CD14-positive monocyte (primary cell): Measurements from ENCODE around the gene FAM20B. TPM values are rescaled to one million over a fixed set of nuclear protein-coding genes. Genes with fewer than 3 reads are reported as not detected.

Source experiments
- DNase-seq, 3 donors: peaks; one replicate each; pipeline ENCODE4 v3.0.0-alpha.2; 2011 to 2022
- H2AFZ ChIP-seq: 2 replicates; pipeline ENCODE4 v1.6.0; 2012; ENCODE audit warnings: mild to moderate bottlenecking, low read depth, low read length, inconsistent platforms; ENCODE audit not compliant: insufficient read depth, poor library complexity, severe bottlenecking
- H3K27ac ChIP-seq, 2 donors: 1 replicate in 1 of 2; 2 replicates in 1 of 2; pipeline ENCODE4 v1.5.1; 2012 to 2013; ENCODE audit warnings: low read length in 2 of 2, control low read depth in 1 of 2, inconsistent platforms in 1 of 2, low read depth in 1 of 2, mild to moderate bottlenecking in 1 of 2
- H3K27me3 ChIP-seq, 2 donors: one replicate each; pipeline versions ENCODE4 v1.6.0 to v1.6.1; 2011 to 2013; ENCODE audit warnings: low read length in 2 of 2; ENCODE audit not compliant: control insufficient read depth in 2 of 2, insufficient read depth in 2 of 2
- H3K36me3 ChIP-seq, 2 donors: replicated peaks in 1 of 2; 1 replicate in 1 of 2; 2 replicates in 1 of 2; pipeline versions ENCODE4 v1.5.1 to v1.6.1; 2012 to 2013; ENCODE audit warnings: low read length in 2 of 2, control low read depth in 1 of 2, inconsistent platforms in 1 of 2, mild to moderate bottlenecking in 1 of 2; ENCODE audit not compliant: insufficient read depth in 2 of 2, control insufficient read depth in 1 of 2
- H3K4me1 ChIP-seq, 2 donors: 1 replicate in 1 of 2; 2 replicates in 1 of 2; pipeline versions ENCODE4 v1.5.1 to v1.6.1; 2012 to 2013; ENCODE audit warnings: low read length in 2 of 2, control low read depth in 1 of 2, inconsistent platforms in 1 of 2, mild to moderate bottlenecking in 1 of 2, moderate library complexity in 1 of 2; ENCODE audit not compliant: insufficient read depth in 2 of 2, control insufficient read depth in 1 of 2
- H3K4me2 ChIP-seq: replicated peaks from 2 replicates; pipeline ENCODE3; 2012; ENCODE audit warnings: low read length, moderate library complexity, mild to moderate bottlenecking; ENCODE audit not compliant: poor library complexity, severe bottlenecking; ENCODE audit errors: extremely low read depth
- H3K4me3 ChIP-seq, 3 experiments: fragments of 200-600 bp in 1 of 3; sonication (generic) in 1 of 3; replicated peaks in 1 of 3; 1 replicate in 2 of 3; 2 replicates in 1 of 3; pipeline ENCODE4 v1.5.1; 2011 to 2013; ENCODE audit warnings: low read length in 3 of 3, mild to moderate bottlenecking in 3 of 3, control low read depth in 2 of 3, low read depth in 2 of 3, inconsistent platforms in 1 of 3, moderate library complexity in 1 of 3
- H3K79me2 ChIP-seq: 2 replicates; pipeline ENCODE4 v1.6.0; 2012; ENCODE audit warnings: mild to moderate bottlenecking, control low read depth, inconsistent platforms, low read length, moderate library complexity; ENCODE audit not compliant: insufficient read depth
- H3K9ac ChIP-seq: 2 replicates; pipeline ENCODE4 v1.6.0; 2017; ENCODE audit warnings: low read length, mild to moderate bottlenecking; ENCODE audit not compliant: insufficient read depth, poor library complexity, severe bottlenecking
- H3K9me3 ChIP-seq, 2 donors: replicated peaks in 1 of 2; 1 replicate in 1 of 2; 2 replicates in 1 of 2; pipeline versions ENCODE4 v1.5.1 to v1.6.1; 2012 to 2013; ENCODE audit warnings: low read length in 2 of 2, control low read depth in 1 of 2; ENCODE audit not compliant: control insufficient read depth in 1 of 2, insufficient read depth in 1 of 2
- H4K20me1 ChIP-seq: 2 replicates; pipeline ENCODE4 v1.6.0; 2012; ENCODE audit warnings: mild to moderate bottlenecking, low read length, control low read depth, moderate library complexity; ENCODE audit not compliant: insufficient read depth
- H3K27ac Mint-ChIP-seq, 7 donors: one replicate each; pipeline ENCODE4 v1.8.0; 2020; ENCODE audit warnings: mild to moderate bottlenecking in 7 of 7, mixed read lengths in 7 of 7, moderate library complexity in 6 of 7, inconsistent platforms in 2 of 7
- H3K27me3 Mint-ChIP-seq, 3 donors: one replicate each; pipeline ENCODE4 v1.8.0; 2021 to 2022; ENCODE audit warnings: low read depth in 3 of 3, mild to moderate bottlenecking in 3 of 3, mixed read lengths in 3 of 3, moderate library complexity in 3 of 3, inconsistent platforms in 1 of 3
- H3K36me3 Mint-ChIP-seq, 2 donors: one replicate each; pipeline ENCODE4 v1.8.0; 2020; ENCODE audit warnings: mixed read lengths in 2 of 2, inconsistent platforms in 1 of 2, mild to moderate bottlenecking in 1 of 2
- H3K4me1 Mint-ChIP-seq: one replicate; pipeline ENCODE4 v1.8.0; 2020; ENCODE audit warnings: mild to moderate bottlenecking, mixed read lengths
- H3K4me3 Mint-ChIP-seq, 2 donors: one replicate each; pipeline ENCODE4 v1.8.0; 2020; ENCODE audit warnings: mild to moderate bottlenecking in 2 of 2, mixed read lengths in 2 of 2, moderate library complexity in 1 of 2
- H3K9me3 Mint-ChIP-seq, 7 donors: one replicate each; pipeline ENCODE4 v1.8.0; 2020 to 2022; ENCODE audit warnings: mixed read lengths in 7 of 7, mild to moderate bottlenecking in 6 of 7, moderate library complexity in 6 of 7, inconsistent platforms in 2 of 7
- CTCF ChIP-seq: fragments of 200-600 bp; IDR thresholded peaks from one replicate; pipeline ENCODE4 v1.8.0; 2022; ENCODE audit warnings: antibody characterized with exemption, mild to moderate bottlenecking
- WGBS: methylation state at CpG from one replicate; pipeline ENCODE4 v1.1.5; 2013; ENCODE audit warnings: missing lambda C conversion rate; ENCODE audit not compliant: insufficient coverage; 5-methylcytosine and 5-hydroxymethylcytosine counted together
- intact Hi-C, 2 donors: fragments of 100-400 bp; cut with micrococcal nuclease; formaldehyde crosslinking; loops; one replicate each; pipeline versions ENCODE4 v1.15.0 to v1.15.1; 2023
- polyA plus RNA-seq, 3 donors: library from polyadenylated mRNA; depleted of rRNA in 1 of 3; unstranded in 2 of 3; stranded (reverse) in 1 of 3; fragments of 300-500 nt in 2 of 3; fragments of >200 nt in 1 of 3; fragmentation: Illumina TruSeq in 2 of 3; gene quantifications; 1 replicate in 2 of 3; 2 replicates in 1 of 3; pipeline ENCODE4 v1.2.3, GENCODE V29; 2012 to 2021

FAM20B gene
- polyA plus RNA-seq, 3 donors = 4.0 to 6.7 (median 4.4) TPM

GRCh38 chr1:179026813-179027669 lies 1.3 kb downstream of the FAM20B start:
- H3K4me3 Mint-ChIP-seq = peak overlapping the region; percentile 84 to 98
- no peak for TF ChIP-seq CTCF
- 0% methylated on average over 2 of the region's 11 CpGs for WGBS
- no peaks in the 10 kb centered on the region for H3K9me3 ChIP-seq
- peaks cover 3% of the 10 kb centered on the region for H4K20me1 ChIP-seq
- peak overlapping the region; percentile 81 to 94 (median 87) for H3K27ac Mint-ChIP-seq
- peak overlapping the region; percentile 93 for H3K9ac ChIP-seq
- intact Hi-C loops = loop anchor here in 1 of 2 donors (5.0 kb wide), 1 partner anchor 340 kb away; the partner anchor contains the start of gene AXDND1
- peak overlapping the region; percentile 61 to 91 (median 85) for H3K4me3 ChIP-seq
- H2AFZ ChIP-seq = peak overlapping the region; percentile 84
- no peaks in the 10 kb centered on the region for H3K36me3 Mint-ChIP-seq
- peaks cover 23 to 39% of the 10 kb centered on the region in 2 donors for H3K4me1 ChIP-seq
- H3K4me1 Mint-ChIP-seq = peaks cover 54% of the 10 kb centered on the region
- no peaks in the 10 kb centered on the region for H3K36me3 ChIP-seq
- peak overlapping the region; percentile 78 to 88 for H3K27ac ChIP-seq
- H3K27me3 Mint-ChIP-seq = peaks cover 0 to 5% (median 2%) of the 10 kb centered on the region in 3 donors
- H3K4me2 ChIP-seq = peak overlapping the region; percentile 81
- no peak for DNase-seq
- no peaks in the 10 kb centered on the region for H3K27me3 ChIP-seq
- peaks cover 59% of the 10 kb centered on the region for H3K79me2 ChIP-seq
- no peaks in the 10 kb centered on the region for H3K9me3 Mint-ChIP-seq

- no peak for TF ChIP-seq CTCF
- H3K9me3 ChIP-seq = no peaks in the 10 kb centered on the region
- DNase-seq = no peak
- peaks cover 0 to 2% (median 0%) of the 10 kb centered on the region in 3 donors for H3K27me3 Mint-ChIP-seq
- intact Hi-C loops = loop anchor here in 1 of 2 donors (5.0 kb wide), 1 partner anchor 338 kb away; the partner anchor contains the start of gene AXDND1
- no peak overlapping the region for H3K27ac ChIP-seq
- H3K27me3 ChIP-seq = no peaks in the 10 kb centered on the region
- H3K4me2 ChIP-seq = no peak overlapping the region
- H3K9me3 Mint-ChIP-seq = peaks cover 0 to 1% (median 0%) of the 10 kb centered on the region in 7 donors
- no peak overlapping the region for H3K9ac ChIP-seq
- peaks cover 27 to 45% of the 10 kb centered on the region in 2 donors for H3K4me1 ChIP-seq
- peaks cover 3% of the 10 kb centered on the region for H4K20me1 ChIP-seq
- H3K27ac Mint-ChIP-seq = peak overlapping the region in 3 of 7 donors; percentile 38 to 74 (median 66)
- H2AFZ ChIP-seq = no peak overlapping the region
- H3K36me3 ChIP-seq = no peaks in the 10 kb centered on the region
- peaks cover 82% of the 10 kb centered on the region for H3K79me2 ChIP-seq
- H3K36me3 Mint-ChIP-seq = no peaks in the 10 kb centered on the region
- 100% methylated on average over 1 of the region's 3 CpGs for WGBS
- no peak overlapping the region for H3K4me3 Mint-ChIP-seq
- no peak overlapping the region for H3K4me3 ChIP-seq
- H3K4me1 Mint-ChIP-seq = peaks cover 58% of the 10 kb centered on the region
These were observed 3.6 kb downstream of the FAM20B start for GRCh38 chr1:179029321-179029759.
